Keratinocyte (primary cell): ENCODE results near the gene ADIPOR2.

Source experiments
- EZH2 ChIP-seq: IDR thresholded peaks from one replicate; pipeline ENCODE4 v1.6.1; 2012; ENCODE audit warnings: inconsistent platforms, mild to moderate bottlenecking, low read length, moderate library complexity
- TF ChIP-seq, protein P1 (sequence below), 3 experiments: IDR thresholded peaks in 1 of 3; conservative IDR thresholded peaks in 1 of 3; optimal IDR thresholded peaks in 1 of 3; 2 replicates in 2 of 3; 3 replicates in 1 of 3; pipeline versions ENCODE3 to v1.5.1; 2011; ENCODE audit warnings: low read length in 3 of 3, mild to moderate bottlenecking in 3 of 3, moderate library complexity in 2 of 3, control low read depth in 1 of 3, inconsistent platforms in 1 of 3; ENCODE audit not compliant: insufficient read depth in 2 of 3; ENCODE audit errors: extremely low read depth in 1 of 3

- TF ChIP-seq, protein P1, sequence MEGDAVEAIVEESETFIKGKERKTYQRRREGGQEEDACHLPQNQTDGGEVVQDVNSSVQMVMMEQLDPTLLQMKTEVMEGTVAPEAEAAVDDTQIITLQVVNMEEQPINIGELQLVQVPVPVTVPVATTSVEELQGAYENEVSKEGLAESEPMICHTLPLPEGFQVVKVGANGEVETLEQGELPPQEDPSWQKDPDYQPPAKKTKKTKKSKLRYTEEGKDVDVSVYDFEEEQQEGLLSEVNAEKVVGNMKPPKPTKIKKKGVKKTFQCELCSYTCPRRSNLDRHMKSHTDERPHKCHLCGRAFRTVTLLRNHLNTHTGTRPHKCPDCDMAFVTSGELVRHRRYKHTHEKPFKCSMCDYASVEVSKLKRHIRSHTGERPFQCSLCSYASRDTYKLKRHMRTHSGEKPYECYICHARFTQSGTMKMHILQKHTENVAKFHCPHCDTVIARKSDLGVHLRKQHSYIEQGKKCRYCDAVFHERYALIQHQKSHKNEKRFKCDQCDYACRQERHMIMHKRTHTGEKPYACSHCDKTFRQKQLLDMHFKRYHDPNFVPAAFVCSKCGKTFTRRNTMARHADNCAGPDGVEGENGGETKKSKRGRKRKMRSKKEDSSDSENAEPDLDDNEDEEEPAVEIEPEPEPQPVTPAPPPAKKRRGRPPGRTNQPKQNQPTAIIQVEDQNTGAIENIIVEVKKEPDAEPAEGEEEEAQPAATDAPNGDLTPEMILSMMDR (optimal IDR thresholded peaks at IDR 0.05 in 1 of 3, IDR thresholded peaks at IDR 0.05 in 1 of 3, conservative IDR thresholded peaks at IDR 0.05 in 1 of 3; ENCODE audit: extremely low read depth in 1 of 3, insufficient read depth in 2 of 3, low read length in 3 of 3): no peak
- TF ChIP-seq EZH2: no peak
Measured at GRCh38 chr12:1797991-1798640, 107.2 kb downstream of the ADIPOR2 start.
